GM06990 (cell line): ENCODE results near the gene DCLK2.

Experiments
- DNase-seq: peaks from one replicate; pipeline ENCODE4 v3.0.0-alpha.2; 2011; ENCODE audit not compliant: insufficient read length; ENCODE audit errors: extremely low read depth
- H3K27me3 ChIP-seq: replicated peaks from 2 replicates; pipeline ENCODE4 v1.6.0; 2011; ENCODE audit warnings: low read length; ENCODE audit not compliant: control insufficient read depth, insufficient read depth
- H3K36me3 ChIP-seq: 2 replicates; pipeline ENCODE4 v1.5.1; 2011; ENCODE audit warnings: low read length; ENCODE audit not compliant: control insufficient read depth, insufficient read depth
- H3K4me3 ChIP-seq: replicated peaks from 2 replicates; pipeline ENCODE4 v1.5.1; 2011; ENCODE audit warnings: low read depth, mild to moderate bottlenecking, control low read depth, low read length
- TF ChIP-seq, protein P1 (sequence below): IDR thresholded peaks from 2 replicates; pipeline ENCODE4 v1.5.1; 2011; ENCODE audit warnings: low read length, control low read depth, mild to moderate bottlenecking, inconsistent platforms; ENCODE audit not compliant: insufficient read depth, poor library complexity, severe bottlenecking

Gene DCLK2

DNA sequence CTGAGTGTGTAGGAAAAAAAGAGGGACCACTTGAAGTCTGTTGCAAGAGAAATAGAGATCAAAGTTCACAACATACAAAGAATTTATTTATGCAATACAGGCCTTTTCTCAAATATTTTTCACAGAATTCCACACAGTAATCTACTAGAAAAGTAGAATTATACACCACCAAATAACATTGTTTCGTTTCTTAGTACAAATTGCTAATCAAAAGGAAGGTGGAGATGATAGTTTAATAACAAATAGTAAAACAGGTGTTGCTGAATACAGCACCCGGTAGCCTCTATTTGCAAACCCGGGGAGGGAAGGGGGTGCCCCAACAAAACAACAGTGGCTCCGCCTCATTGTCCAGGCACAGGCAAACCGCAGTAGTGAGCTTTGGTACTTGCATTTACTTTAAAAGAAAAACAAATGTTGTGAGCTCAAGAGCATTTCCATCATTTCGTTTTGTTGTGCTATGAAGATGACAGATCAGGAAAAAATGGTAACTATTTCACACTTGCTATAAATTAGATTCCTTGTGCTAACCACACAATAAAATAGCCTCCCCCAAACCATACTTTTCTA is 186.4 kb downstream of the DCLK2 start:
- H3K36me3 ChIP-seq = no peaks in the 10 kb centered on the region
- TF ChIP-seq, protein P1, sequence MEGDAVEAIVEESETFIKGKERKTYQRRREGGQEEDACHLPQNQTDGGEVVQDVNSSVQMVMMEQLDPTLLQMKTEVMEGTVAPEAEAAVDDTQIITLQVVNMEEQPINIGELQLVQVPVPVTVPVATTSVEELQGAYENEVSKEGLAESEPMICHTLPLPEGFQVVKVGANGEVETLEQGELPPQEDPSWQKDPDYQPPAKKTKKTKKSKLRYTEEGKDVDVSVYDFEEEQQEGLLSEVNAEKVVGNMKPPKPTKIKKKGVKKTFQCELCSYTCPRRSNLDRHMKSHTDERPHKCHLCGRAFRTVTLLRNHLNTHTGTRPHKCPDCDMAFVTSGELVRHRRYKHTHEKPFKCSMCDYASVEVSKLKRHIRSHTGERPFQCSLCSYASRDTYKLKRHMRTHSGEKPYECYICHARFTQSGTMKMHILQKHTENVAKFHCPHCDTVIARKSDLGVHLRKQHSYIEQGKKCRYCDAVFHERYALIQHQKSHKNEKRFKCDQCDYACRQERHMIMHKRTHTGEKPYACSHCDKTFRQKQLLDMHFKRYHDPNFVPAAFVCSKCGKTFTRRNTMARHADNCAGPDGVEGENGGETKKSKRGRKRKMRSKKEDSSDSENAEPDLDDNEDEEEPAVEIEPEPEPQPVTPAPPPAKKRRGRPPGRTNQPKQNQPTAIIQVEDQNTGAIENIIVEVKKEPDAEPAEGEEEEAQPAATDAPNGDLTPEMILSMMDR = no peak

DNA sequence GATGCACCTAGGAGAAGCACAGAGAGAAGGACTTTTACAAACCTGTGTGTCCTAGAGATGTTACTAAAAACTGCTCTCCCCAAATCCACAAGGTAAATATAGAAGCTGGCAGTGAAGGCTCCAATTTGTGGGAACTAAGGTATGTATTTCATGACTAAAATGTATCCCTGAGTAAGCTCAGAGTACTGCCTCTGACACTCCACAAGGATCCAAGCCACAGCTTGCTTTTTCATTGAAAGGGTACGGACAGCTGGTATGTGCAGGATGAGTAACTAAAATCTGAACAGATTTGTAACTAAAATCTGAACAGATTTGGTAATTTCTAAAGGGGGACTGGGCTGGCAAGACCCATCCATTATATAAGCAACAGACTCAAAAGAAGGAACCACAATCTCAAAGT is 187.6 kb downstream of the DCLK2 start:
- no peak for DNase-seq
- TF ChIP-seq, protein P1 = no peak
- Histone ChIP-seq H3K4me3 (no peak overlapping the region), H3K36me3 (no peaks in the 10 kb centered on the region; the same call in 1 of the 2 replicates), H3K27me3 (no peaks in the 10 kb centered on the region)

More for the DNA sequence above, 186.4 kb downstream of the DCLK2 start:
- Histone ChIP-seq H3K27me3 (no peaks in the 10 kb centered on the region), H3K4me3 (no peak overlapping the region)
- DNase-seq = no peak

DNA sequence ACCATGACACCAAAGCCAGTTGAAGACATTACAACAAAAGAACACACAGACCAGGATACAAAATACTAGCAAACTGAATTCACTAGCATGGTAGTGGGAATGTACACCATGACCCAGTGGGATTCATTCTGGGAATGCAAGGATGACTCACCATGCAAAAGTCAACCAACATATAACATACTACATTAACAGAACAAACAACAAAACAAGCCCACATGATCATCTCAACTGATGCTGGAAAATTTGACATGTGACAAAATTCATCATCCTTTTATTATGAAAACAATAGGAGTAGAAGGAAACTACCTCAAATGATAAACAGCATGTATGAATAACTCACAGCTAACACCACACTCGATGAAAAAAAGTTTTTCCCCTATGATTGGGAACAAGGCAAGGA is 190.2 kb downstream of the DCLK2 start:
- Histone ChIP-seq H3K4me3 (no peak overlapping the region), H3K27me3 (no peaks in the 10 kb centered on the region), H3K36me3 (no peaks in the 10 kb centered on the region; the same call in 1 of the 2 replicates)
- DNase-seq = no peak
- TF ChIP-seq, protein P1 = no peak

DNA sequence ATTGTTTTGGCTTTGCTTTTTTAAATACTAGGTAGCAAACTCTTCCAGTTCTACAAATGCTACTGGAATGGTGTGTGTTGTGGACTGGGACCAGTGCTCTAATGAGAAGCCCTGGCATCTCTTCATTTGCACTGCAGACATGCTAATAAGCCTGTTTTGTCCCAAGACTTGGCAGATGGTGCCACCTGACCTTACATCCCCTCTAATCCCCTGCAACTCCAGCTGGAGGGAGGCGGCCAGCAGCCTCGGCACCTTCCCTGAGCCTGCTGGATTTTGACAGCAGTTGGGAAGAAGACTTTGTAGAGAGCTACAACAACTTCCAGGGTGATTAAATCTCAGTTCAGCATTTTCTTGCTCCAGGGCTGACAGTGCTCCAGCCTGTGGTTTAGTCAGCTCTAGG is 200.0 kb downstream of the DCLK2 start:
- Histone ChIP-seq H3K27me3 (no peaks in the 10 kb centered on the region), H3K36me3 (peaks cover 2% of the 10 kb centered on the region), H3K4me3 (no peak overlapping the region)
- TF ChIP-seq, protein P1 = no peak
- no peak for DNase-seq

DNA sequence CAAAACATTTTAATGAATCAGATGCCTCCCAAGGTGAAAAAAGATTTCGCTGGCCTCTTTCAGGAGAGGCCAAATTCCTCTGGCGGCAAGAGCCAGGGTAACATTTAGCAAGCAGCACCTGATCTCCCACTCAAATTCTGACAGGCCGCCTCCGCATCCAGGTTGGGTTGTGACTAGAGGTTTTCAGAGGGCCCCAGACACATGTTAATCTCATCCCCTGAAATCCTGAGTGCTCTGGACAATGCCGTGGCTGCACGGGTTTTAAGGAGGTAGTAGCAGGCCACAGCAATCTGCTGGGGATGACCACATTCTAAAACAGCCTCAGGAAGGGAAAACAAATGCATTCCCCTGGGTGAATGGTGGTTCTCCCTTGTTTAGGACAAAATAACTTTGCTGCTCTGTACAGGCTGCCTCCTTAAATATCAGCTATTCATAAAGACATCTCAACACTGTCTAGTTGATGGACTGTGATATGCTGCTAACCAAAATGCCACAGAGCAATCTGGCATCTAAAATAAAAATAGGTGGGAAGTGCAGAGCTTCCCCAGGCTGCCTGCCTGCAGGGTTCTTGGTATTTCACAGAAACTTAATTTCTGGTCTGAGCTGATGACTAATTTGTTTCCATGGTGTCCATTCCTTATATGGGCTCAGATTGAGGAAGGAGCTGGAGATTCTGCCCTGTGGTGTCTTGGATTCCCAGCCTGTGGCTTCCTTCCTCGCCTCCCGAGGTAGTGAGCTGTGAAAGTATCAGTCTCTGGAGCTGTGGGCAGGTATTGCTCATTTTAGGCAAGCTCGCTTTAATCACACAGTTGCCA is 202.0 kb downstream of the DCLK2 start:
- Histone ChIP-seq H3K36me3 (peaks cover 2% of the 10 kb centered on the region), H3K4me3 (no peak overlapping the region), H3K27me3 (no peaks in the 10 kb centered on the region)
- TF ChIP-seq, protein P1 = no peak
- no peak for DNase-seq
